Heart left ventricle (tissue), 16 donors: ENCODE data around the gene ZC3H18. TPM values are rescaled to one million over a fixed set of nuclear protein-coding genes. Genes with fewer than 3 reads are reported as not detected.

ENCODE experiments used
- ATAC-seq, 4 donors: fragments of 200-7000 bp; cut with Tn5 transposase; one replicate each; pipeline ENCODE4 v1.9.1; 2020 to 2022; ENCODE audit warnings: moderate library complexity in 4 of 4, mild to moderate bottlenecking in 3 of 4, moderate number of reproducible peaks in 1 of 4
- DNase-seq, 5 donors: peaks; one replicate each; pipeline ENCODE4 v3.0.0-alpha.2; 2020
- H3K27ac ChIP-seq, 12 donors: fragments of 200-600 bp; sonication (generic) in 4 of 12; one replicate each; pipeline versions ENCODE4 v1.5.0 to v1.8.0; 2016 to 2022; ENCODE audit warnings: mild to moderate bottlenecking in 2 of 12
- H3K27me3 ChIP-seq, 9 donors: fragments of 200-600 bp; sonication (generic) in 2 of 9; one replicate each; pipeline versions ENCODE4 v1.5.1 to v1.8.0; 2016 to 2022; ENCODE audit warnings: mild to moderate bottlenecking in 3 of 9
- H3K36me3 ChIP-seq, 9 donors: fragments of 200-600 bp; sonication (generic) in 2 of 9; one replicate each; pipeline versions ENCODE4 v1.5.0 to v1.8.0; 2018 to 2022; ENCODE audit warnings: mild to moderate bottlenecking in 2 of 9
- H3K4me1 ChIP-seq, 12 donors: fragments of 200-600 bp; sonication (generic) in 4 of 12; one replicate each; pipeline versions ENCODE4 v1.5.0 to v1.8.0; 2016 to 2022; ENCODE audit warnings: mild to moderate bottlenecking in 3 of 12
- H3K4me3 ChIP-seq, 12 donors: fragments of 200-600 bp; sonication (generic) in 4 of 12; one replicate each; pipeline versions ENCODE4 v1.5.0 to v1.8.0; 2017 to 2022; ENCODE audit warnings: mild to moderate bottlenecking in 9 of 12, moderate library complexity in 4 of 12
- H3K9me3 ChIP-seq, 12 donors: fragments of 200-600 bp; sonication (generic) in 4 of 12; one replicate each; pipeline versions ENCODE4 v1.5.0 to v1.8.0; 2016 to 2022; ENCODE audit warnings: mild to moderate bottlenecking in 1 of 12
- CTCF ChIP-seq, 12 donors: fragments of 200-600 bp; sonication (generic) in 4 of 12; IDR thresholded peaks; one replicate each; pipeline versions ENCODE4 v1.5.0 to v1.8.0; 2018 to 2022; ENCODE audit warnings: antibody characterized with exemption in 12 of 12, mild to moderate bottlenecking in 5 of 12
- POLR2A ChIP-seq, 2 donors: fragments of 450-650 bp; IDR thresholded peaks; one replicate each; pipeline ENCODE4 v1.6.1; 2017; ENCODE audit warnings: antibody characterized with exemption in 2 of 2, mild to moderate bottlenecking in 2 of 2, moderate library complexity in 2 of 2
- WGBS, 4 donors: extraction: QIAGEN DNeasy Blood & Tissue Kit in 2 of 4; methylation state at CpG; one replicate each; pipeline versions ENCODE4 v1.1.5 to v1.1.7; 2013 to 2018; 5-methylcytosine and 5-hydroxymethylcytosine counted together
- intact Hi-C, 10 donors: fragments of 100-400 bp; cut with DNase I; formaldehyde crosslinking; loops; one replicate each; pipeline versions ENCODE4 v1.11.1 to v1.14.2; 2022
- polyA plus RNA-seq, 2 donors: library from polyadenylated mRNA; stranded (reverse); fragments of 200-250 nt; gene quantifications; one replicate each; pipeline ENCODE4 v1.2.3, GENCODE V29; 2013
- total RNA-seq, 9 donors: library from RNA; depleted of rRNA in 2 of 9; stranded (reverse); fragments of >200 nt in 2 of 9; fragmentation: NEBNext Ultra II Directional in 3 of 9; extraction: Animal tissue kit (Norgen Biotek cat#: 25700) in 3 of 9; gene quantifications; one replicate each; pipeline versions ENCODE4 v1.1.0 to v1.2.4, GENCODE V29; 2016 to 2023
- donor health status: ischemic (EF 13 %, LVEDD 7.1; RV severe dilation, severe dysfunction).
- donor health status: healthy with polysubstance abuse.
- donor health status: DM: no; HTN: yes; CAD: no.
- donor health status: DM: no; HTN: no; CAD: no.
- donor health status: ischemic (EF 25% LVEDD 6.9; RV normal size, moderate dysfunction).
- donor health status: ischemic (EF 25% LVEDD 5.7; RV mildly dilated, moderate dysfunction).
- donor health status: healthy.
- donor health status: DM: yes; HTN: yes; CAD: no.
- donor health status: ischemic (EF 35%, LVEDD 5.7; RV mildly dilated, moderate dysfunction).
- donor health status: nonischemic (EF 11% LVEDD 7.7; RV severe dilation, severe dysfunction).
- donor health status: DM: yes; HTN: yes; CAD: no.
- donor health status: PGD.
- donor health status: ischemic (EF 29% LVEDD 5.4; RV normal size, mild dysfunction).
- donor health status: nonischemic (EF 23%, LVEDD 6.1; RV moderate dilation, normal function).

Gene ZC3H18
- total and polyA plus RNA-seq, 11 donors: 8.4 to 28.4 (median 21.9) TPM

- 84 to 92% (median 89%) methylated on average over 25 to 32 of the region's 32 CpGs for WGBS, 4 donors
- Histone ChIP-seq H3K27me3 (no peaks in the 10 kb centered on the region), H3K4me1 (peaks cover 0 to 28% (median 14%) of the 10 kb centered on the region in 12 donors), H3K4me3 (no peak overlapping the region), H3K36me3 (peaks cover 0 to 47% (median 11%) of the 10 kb centered on the region in 9 donors), H3K9me3 (no peaks in the 10 kb centered on the region), H3K27ac (no peak overlapping the region)
- TF ChIP-seq CTCF (IDR thresholded peaks at IDR 0.05) (no peak), POLR2A (IDR thresholded peaks at IDR 0.05) (no peak)
- DNase-seq (no peak), ATAC-seq (no peak)
- intact Hi-C loops: loop anchor here in 2 of 10 donors (5.0 kb wide), 2 partner anchors 49 to 56 kb away; no protein-coding TSS in a partner anchor
These were observed 83.6 kb downstream of the ZC3H18 start for GRCh38 chr16:88653596-88654362.

- H3K36me3 ChIP-seq: peaks cover 0 to 46% (median 11%) of the 10 kb centered on the region in 9 donors
- no peak overlapping the region for H3K27ac ChIP-seq
- ATAC-seq: no peak
- H3K4me1 ChIP-seq: peaks cover 0 to 25% (median 14%) of the 10 kb centered on the region in 12 donors
- intact Hi-C loops: loop anchor here in 2 of 10 donors (5.0 kb wide), 2 partner anchors 48 to 57 kb away; no protein-coding TSS in a partner anchor
- H3K4me3 ChIP-seq: no peak overlapping the region
- DNase-seq: no peak
- H3K27me3 ChIP-seq: no peaks in the 10 kb centered on the region
- 83 to 92% (median 90%) methylated on average over 8 to 28 of the region's 28 CpGs for WGBS, 4 donors
- H3K9me3 ChIP-seq: no peaks in the 10 kb centered on the region
- no peak for TF ChIP-seq POLR2A (IDR thresholded peaks at IDR 0.05)
- no peak for TF ChIP-seq CTCF (IDR thresholded peaks at IDR 0.05)
These were observed 84.3 kb downstream of the ZC3H18 start for GRCh38 chr16:88654363-88655052.

- peaks cover 0 to 46% (median 11%) of the 10 kb centered on the region in 9 donors for H3K36me3 ChIP-seq
- intact Hi-C loops: no loop called here
- no peak overlapping the region for H3K27ac ChIP-seq
- H3K27me3 ChIP-seq: no peaks in the 10 kb centered on the region
- no peak overlapping the region for H3K4me3 ChIP-seq
- H3K9me3 ChIP-seq: no peaks in the 10 kb centered on the region
- DNase-seq (peak in 1 of 5 donors; percentile 62), ATAC-seq (no peak)
- TF ChIP-seq POLR2A (IDR thresholded peaks at IDR 0.05) (no peak), CTCF (IDR thresholded peaks at IDR 0.05) (no peak)
- WGBS, 4 donors: 94 to 96% (median 96%) methylated on average over 42 to 50 of the region's 50 CpGs
- peaks cover 0 to 19% (median 11%) of the 10 kb centered on the region in 12 donors for H3K4me1 ChIP-seq
These were observed 85.0 kb downstream of the ZC3H18 start for GRCh38 chr16:88655053-88655732.
